DND-41 (cell line): ENCODE results near the gene PEAK1.

Experiments
- ATAC-seq: fragments of 200-7000 bp; cut with Tn5 transposase; 3 replicates; pipeline ENCODE4 v1.9.1; 2021; ENCODE audit warnings: low read depth; ENCODE audit not compliant: insufficient read depth
- DNase-seq: peaks from one replicate; pipeline ENCODE4 v3.0.0-alpha.2; 2020
- H2AFZ ChIP-seq: 2 replicates; pipeline ENCODE4 v1.6.0; 2012; ENCODE audit warnings: low read depth, low read length
- H3K27ac ChIP-seq: 2 replicates; pipeline ENCODE4 v1.5.1; 2012; ENCODE audit warnings: low read length, inconsistent platforms
- H3K27me3 ChIP-seq: fragments of 200-600 bp; sonication (generic); 2 replicates; pipeline ENCODE4 v1.6.0; 2012; ENCODE audit warnings: low read length, mild to moderate bottlenecking, inconsistent platforms; ENCODE audit not compliant: insufficient read depth, poor library complexity
- H3K36me3 ChIP-seq: 2 replicates; pipeline ENCODE4 v1.5.1; 2012; ENCODE audit warnings: low read length, inconsistent platforms; ENCODE audit not compliant: insufficient read depth
- H3K4me1 ChIP-seq: 2 replicates; pipeline ENCODE4 v1.5.1; 2012; ENCODE audit warnings: mild to moderate bottlenecking, low read length; ENCODE audit not compliant: insufficient read depth
- H3K4me2 ChIP-seq: 2 replicates; pipeline ENCODE4 v1.6.0; 2012; ENCODE audit warnings: mild to moderate bottlenecking, moderate library complexity, low read length, inconsistent platforms; ENCODE audit not compliant: insufficient read depth
- H3K4me3 ChIP-seq, 2 experiments: fragments of 200-600 bp in 1 of 2; shearing (Covaris generic) in 1 of 2; 2 replicates each; pipeline ENCODE4 v1.5.1; 2012 to 2016; ENCODE audit warnings: inconsistent platforms in 2 of 2, low read length in 2 of 2, mild to moderate bottlenecking in 2 of 2, low read depth in 1 of 2, moderate library complexity in 1 of 2
- H3K79me2 ChIP-seq: 2 replicates; pipeline ENCODE4 v1.6.0; 2012; ENCODE audit warnings: low read length, inconsistent platforms; ENCODE audit not compliant: insufficient read depth
- H3K9ac ChIP-seq: 2 replicates; pipeline ENCODE4 v1.6.0; 2012; ENCODE audit warnings: low read depth, mild to moderate bottlenecking, inconsistent platforms, low read length, moderate library complexity
- H3K9me3 ChIP-seq: 2 replicates; pipeline ENCODE4 v1.5.1; 2012; ENCODE audit warnings: low read length, moderate library complexity, mild to moderate bottlenecking, inconsistent platforms; ENCODE audit not compliant: insufficient read depth, severe bottlenecking
- H4K20me1 ChIP-seq: 2 replicates; pipeline ENCODE4 v1.6.0; 2012; ENCODE audit warnings: low read length; ENCODE audit not compliant: insufficient read depth
- EZH2 ChIP-seq: IDR thresholded peaks from 3 replicates; pipeline ENCODE4 v1.6.1; 2012; ENCODE audit warnings: borderline replicate concordance, low read depth, mild to moderate bottlenecking, moderate library complexity, low read length, inconsistent platforms; ENCODE audit not compliant: severe bottlenecking
- TF ChIP-seq, protein P1 (sequence below): IDR thresholded peaks from 2 replicates; pipeline ENCODE4 v1.5.1; 2012; ENCODE audit warnings: borderline replicate concordance, low read length, moderate library complexity, mild to moderate bottlenecking; ENCODE audit not compliant: poor library complexity, severe bottlenecking; ENCODE audit errors: extremely low read depth

Gene PEAK1

GRCh38 chr15:77380033-77380432 is 39.9 kb downstream of the PEAK1 start:
- DNase-seq (no peak), ATAC-seq (no peak)
- no peak overlapping the region for H3K9ac ChIP-seq
- no peaks in the 10 kb centered on the region for H3K9me3 ChIP-seq
- H3K27me3 ChIP-seq: no peaks in the 10 kb centered on the region
- no peaks in the 10 kb centered on the region for H3K4me1 ChIP-seq
- peaks cover 27% of the 10 kb centered on the region for H3K79me2 ChIP-seq
- H3K4me2 ChIP-seq: no peak overlapping the region
- no peak overlapping the region for H3K4me3 ChIP-seq
- H4K20me1 ChIP-seq: no peaks in the 10 kb centered on the region; the same call in 1 of the 2 replicates
- no peaks in the 10 kb centered on the region for H3K36me3 ChIP-seq
- no peak overlapping the region for H2AFZ ChIP-seq
- TF ChIP-seq, protein P1, sequence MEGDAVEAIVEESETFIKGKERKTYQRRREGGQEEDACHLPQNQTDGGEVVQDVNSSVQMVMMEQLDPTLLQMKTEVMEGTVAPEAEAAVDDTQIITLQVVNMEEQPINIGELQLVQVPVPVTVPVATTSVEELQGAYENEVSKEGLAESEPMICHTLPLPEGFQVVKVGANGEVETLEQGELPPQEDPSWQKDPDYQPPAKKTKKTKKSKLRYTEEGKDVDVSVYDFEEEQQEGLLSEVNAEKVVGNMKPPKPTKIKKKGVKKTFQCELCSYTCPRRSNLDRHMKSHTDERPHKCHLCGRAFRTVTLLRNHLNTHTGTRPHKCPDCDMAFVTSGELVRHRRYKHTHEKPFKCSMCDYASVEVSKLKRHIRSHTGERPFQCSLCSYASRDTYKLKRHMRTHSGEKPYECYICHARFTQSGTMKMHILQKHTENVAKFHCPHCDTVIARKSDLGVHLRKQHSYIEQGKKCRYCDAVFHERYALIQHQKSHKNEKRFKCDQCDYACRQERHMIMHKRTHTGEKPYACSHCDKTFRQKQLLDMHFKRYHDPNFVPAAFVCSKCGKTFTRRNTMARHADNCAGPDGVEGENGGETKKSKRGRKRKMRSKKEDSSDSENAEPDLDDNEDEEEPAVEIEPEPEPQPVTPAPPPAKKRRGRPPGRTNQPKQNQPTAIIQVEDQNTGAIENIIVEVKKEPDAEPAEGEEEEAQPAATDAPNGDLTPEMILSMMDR: no peak
- TF ChIP-seq EZH2: no peak
- no peak overlapping the region for H3K27ac ChIP-seq

- Histone ChIP-seq H3K79me2 (peaks cover 26% of the 10 kb centered on the region; the same call in 1 of the 2 replicates), H3K4me2 (no peak overlapping the region), H3K9ac (no peak overlapping the region), H2AFZ (no peak overlapping the region), H3K27ac (no peak overlapping the region), H3K36me3 (no peaks in the 10 kb centered on the region), H3K4me1 (no peaks in the 10 kb centered on the region), H4K20me1 (peaks cover 4% of the 10 kb centered on the region; the same call in 1 of the 2 replicates), H3K9me3 (no peaks in the 10 kb centered on the region), H3K27me3 (no peaks in the 10 kb centered on the region), H3K4me3 (no peak overlapping the region)
- TF ChIP-seq, protein P1: no peak
- no peak for ATAC-seq
- no peak for DNase-seq
Observed at GRCh38 chr15:77376770-77377169, 43.1 kb downstream of the PEAK1 start.

- no peak overlapping the region for H3K27ac ChIP-seq
- H3K4me3 ChIP-seq: no peak overlapping the region
- H3K4me2 ChIP-seq: no peak overlapping the region
- H2AFZ ChIP-seq: no peak overlapping the region
- H3K36me3 ChIP-seq: no peaks in the 10 kb centered on the region
- peaks cover 15% of the 10 kb centered on the region; the same call in 1 of the 2 replicates for H3K79me2 ChIP-seq
- ATAC-seq: no peak
- H3K4me1 ChIP-seq: no peaks in the 10 kb centered on the region
- H4K20me1 ChIP-seq: peaks cover 4% of the 10 kb centered on the region; the same call in 1 of the 2 replicates
- H3K9me3 ChIP-seq: no peaks in the 10 kb centered on the region
- H3K27me3 ChIP-seq: no peaks in the 10 kb centered on the region
- TF ChIP-seq, protein P1: no peak
- TF ChIP-seq EZH2: no peak
- no peak overlapping the region for H3K9ac ChIP-seq
- DNase-seq: no peak
Observed at GRCh38 chr15:77375133-77375532, 44.8 kb downstream of the PEAK1 start.

- no peak overlapping the region for H3K27ac ChIP-seq
- H3K4me3 ChIP-seq: no peak overlapping the region
- no peak overlapping the region for H3K9ac ChIP-seq
- no peak overlapping the region for H3K4me2 ChIP-seq
- no peak overlapping the region for H2AFZ ChIP-seq
- no peak for ATAC-seq
- DNase-seq: no peak
- no peaks in the 10 kb centered on the region for H3K27me3 ChIP-seq
- no peaks in the 10 kb centered on the region for H3K36me3 ChIP-seq
- peaks cover 6% of the 10 kb centered on the region; the same call in 1 of the 2 replicates for H4K20me1 ChIP-seq
- TF ChIP-seq EZH2: no peak
- TF ChIP-seq, protein P1: no peak
- no peaks in the 10 kb centered on the region for H3K4me1 ChIP-seq
- H3K79me2 ChIP-seq: peaks cover 13% of the 10 kb centered on the region; the same call in 1 of the 2 replicates
- no peaks in the 10 kb centered on the region for H3K9me3 ChIP-seq
Observed at GRCh38 chr15:77373441-77373840, 46.5 kb downstream of the PEAK1 start.
